Esophagus squamous epithelium (tissue), 4 donors: ENCODE data around the gene EHMT1.

ENCODE experiments used
- POLR2A ChIP-seq, 4 donors: fragments of 450-650 bp; IDR thresholded peaks; one replicate each; pipeline ENCODE4 v1.6.1; 2017; ENCODE audit warnings: antibody characterized with exemption in 4 of 4, mild to moderate bottlenecking in 4 of 4, moderate library complexity in 3 of 4
- TF ChIP-seq, protein P1 (sequence below), 6 experiments: fragments of 450-650 bp in 4 of 6; fragments of 200-600 bp in 2 of 6; sonication (generic) in 2 of 6; IDR thresholded peaks; one replicate each; pipeline ENCODE4 v1.5.1; 2016 to 2019; ENCODE audit warnings: antibody characterized with exemption in 6 of 6, mild to moderate bottlenecking in 4 of 6, moderate library complexity in 4 of 6

DNA sequence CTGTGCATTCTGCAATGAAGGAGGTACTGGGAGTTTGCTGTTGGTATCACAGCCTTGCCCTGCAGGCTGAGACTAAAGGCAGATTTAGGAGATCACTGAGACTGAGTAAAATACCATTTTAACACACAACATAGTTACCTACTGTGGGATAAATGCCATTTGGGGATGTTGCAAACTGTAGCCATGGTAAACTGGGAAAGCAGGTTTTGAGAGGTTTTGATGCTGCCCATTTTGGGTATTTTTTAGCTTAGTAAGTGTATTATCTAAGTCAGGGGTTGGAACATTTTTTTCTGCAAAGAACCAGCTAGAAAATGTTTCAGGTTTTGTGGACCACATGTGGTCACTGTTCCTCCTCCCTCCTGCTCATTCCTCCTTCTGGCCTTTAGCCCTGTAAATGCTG is 108.9 kb downstream of the EHMT1 start:
- TF ChIP-seq POLR2A (IDR thresholded peaks at IDR 0.05): no peak
- TF ChIP-seq, protein P1, sequence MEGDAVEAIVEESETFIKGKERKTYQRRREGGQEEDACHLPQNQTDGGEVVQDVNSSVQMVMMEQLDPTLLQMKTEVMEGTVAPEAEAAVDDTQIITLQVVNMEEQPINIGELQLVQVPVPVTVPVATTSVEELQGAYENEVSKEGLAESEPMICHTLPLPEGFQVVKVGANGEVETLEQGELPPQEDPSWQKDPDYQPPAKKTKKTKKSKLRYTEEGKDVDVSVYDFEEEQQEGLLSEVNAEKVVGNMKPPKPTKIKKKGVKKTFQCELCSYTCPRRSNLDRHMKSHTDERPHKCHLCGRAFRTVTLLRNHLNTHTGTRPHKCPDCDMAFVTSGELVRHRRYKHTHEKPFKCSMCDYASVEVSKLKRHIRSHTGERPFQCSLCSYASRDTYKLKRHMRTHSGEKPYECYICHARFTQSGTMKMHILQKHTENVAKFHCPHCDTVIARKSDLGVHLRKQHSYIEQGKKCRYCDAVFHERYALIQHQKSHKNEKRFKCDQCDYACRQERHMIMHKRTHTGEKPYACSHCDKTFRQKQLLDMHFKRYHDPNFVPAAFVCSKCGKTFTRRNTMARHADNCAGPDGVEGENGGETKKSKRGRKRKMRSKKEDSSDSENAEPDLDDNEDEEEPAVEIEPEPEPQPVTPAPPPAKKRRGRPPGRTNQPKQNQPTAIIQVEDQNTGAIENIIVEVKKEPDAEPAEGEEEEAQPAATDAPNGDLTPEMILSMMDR (IDR thresholded peaks at IDR 0.05): no peak
